NCI-H187 treated with DMSO at 0.1 percent for 48 hours (cell line): Measurements from ENCODE around the gene UCKL1.
A peak's percentile ranks its signal among the peaks of the same experiment; 100 is the strongest.
"Not testable (repeated sequence)": the region's sequence is repeated elsewhere in the genome, so short reads cannot be mapped to it uniquely, and the experiment has no call there.

ENCODE experiments used
- DNase-seq: peaks from one replicate; lab custom pipeline; 2025; lab: John Stamatoyannopoulos, UW

UCKL1 gene

GRCh38 chr20:63919130-63919529 lies 37.1 kb downstream of the UCKL1 start:
- DNase-seq, result no peak

GRCh38 chr20:63917811-63918210 lies 38.4 kb downstream of the UCKL1 start:
- DNase-seq, result no peak

- DNase-seq, result not testable (repeated sequence)
Measured at GRCh38 chr20:63916371-63916939, 39.8 kb downstream of the UCKL1 start.

- no peak for DNase-seq
Measured at GRCh38 chr20:63915471-63915870, 40.7 kb downstream of the UCKL1 start.

- DNase-seq, result no peak
Measured at GRCh38 chr20:63913768-63914167, 42.4 kb downstream of the UCKL1 start.

GRCh38 chr20:63911176-63911575 lies 45.0 kb downstream of the UCKL1 start:
- no peak for DNase-seq

GRCh38 chr20:63908008-63908682 lies 48.1 kb downstream of the UCKL1 start:
- no peak for DNase-seq

- DNase-seq, result no peak
Measured at GRCh38 chr20:63903796-63904561, 52.2 kb downstream of the UCKL1 start.

- no peak for DNase-seq
Measured at GRCh38 chr20:63900413-63900812, 55.8 kb downstream of the UCKL1 start.

- no peak for DNase-seq
Measured at GRCh38 chr20:63898882-63899558, 57.2 kb downstream of the UCKL1 start.

GRCh38 chr20:63897978-63898561 lies 58.1 kb downstream of the UCKL1 start:
- DNase-seq, result no peak

GRCh38 chr20:63896264-63897105 lies 59.7 kb downstream of the UCKL1 start:
- no peak for DNase-seq

GRCh38 chr20:63895952-63896263 lies 60.3 kb downstream of the UCKL1 start:
- no peak for DNase-seq

GRCh38 chr20:63895202-63895951 lies 60.8 kb downstream of the UCKL1 start:
- no peak for DNase-seq

GRCh38 chr20:63894358-63895201 lies 61.6 kb downstream of the UCKL1 start, which contains the start of gene DNAJC5:
Gene DNAJC5 (plus strand): TSS chr20:63895126. CDS start chr20:63928346, 33,220 bp downstream.
- DNase-seq, result peak; percentile 64

GRCh38 chr20:63893999-63894357 lies 62.2 kb downstream of the UCKL1 start:
- DNase-seq, result no peak

GRCh38 chr20:63892402-63892801 lies 63.8 kb downstream of the UCKL1 start:
- no peak for DNase-seq

GRCh38 chr20:63891061-63892002 lies 64.9 kb downstream of the UCKL1 start:
- DNase-seq, result no peak

GRCh38 chr20:63890616-63891015 lies 65.6 kb downstream of the UCKL1 start:
- no peak for DNase-seq
